ENCODE measurements around the gene CIAO3. TPM values are rescaled to one million over a fixed set of nuclear protein-coding genes. Genes with fewer than 3 reads are reported as not detected.
A peak's percentile ranks its signal among the peaks of the same experiment; 100 is the strongest.

The CIAO3 gene
- total and polyA plus RNA-seq, 10 of the 15 experiments (the other 5 are each of a cell fraction or from before 2014, with no cell fraction given), result 1.4 to 37.5 (median 30.8) TPM

- TF ChIP-seq NR2C2 (IDR thresholded peaks at IDR 0.05; ENCODE audit: borderline replicate concordance, control insufficient read depth, insufficient read length, low read depth), result no peak
- no peak for TF ChIP-seq SREBF1 (IDR thresholded peaks at IDR 0.05; ENCODE audit: low read length)
- 0 out of 2 replicates have a peak, but pooled peaks have one; percentile 13 for TF ChIP-seq TARDBP (IDR thresholded peaks at IDR 0.05; ENCODE audit: borderline replicate concordance)
- TF ChIP-seq BCL3 (IDR thresholded peaks at IDR 0.05; ENCODE audit: borderline replicate concordance, insufficient read depth, low read depth, low read length, poor library complexity, severe bottlenecking), result peak; percentile 88
- TF ChIP-seq PBX3 (IDR thresholded peaks at IDR 0.05; ENCODE audit: insufficient replicate concordance, low read depth, low read length), result no peak
- no peak for TF ChIP-seq CHD4 (IDR thresholded peaks at IDR 0.05)
- TF ChIP-seq EED (IDR thresholded peaks at IDR 0.05; ENCODE audit: low read depth), result no peak
- no peak for TF ChIP-seq TCF7 (IDR thresholded peaks at IDR 0.05; ENCODE audit: borderline replicate concordance)
- no peak for TF ChIP-seq SREBF2 (IDR thresholded peaks at IDR 0.05; ENCODE audit: low read length)
- TF ChIP-seq MEF2B (IDR thresholded peaks at IDR 0.05; ENCODE audit: partially characterized antibody, poor library complexity, severe bottlenecking), result peak; percentile 68
- TF ChIP-seq YBX1 (IDR thresholded peaks at IDR 0.05), result no peak
- no peak for TF ChIP-seq FOS (IDR thresholded peaks at IDR 0.05; ENCODE audit: borderline replicate concordance, extremely low read depth, insufficient read length)
- TF ChIP-seq ATF2 (IDR thresholded peaks at IDR 0.05; ENCODE audit: low read length), result no peak; the same call in 1 of the 2 replicates
- TF ChIP-seq PAX5 (IDR thresholded peaks at IDR 0.05; ENCODE audit: borderline replicate concordance, low read depth, low read length), result peak; percentile 71; the same call in 1 of the 2 replicates
- TF ChIP-seq MYB (IDR thresholded peaks at IDR 0.05; ENCODE audit: borderline replicate concordance, low read depth, low read length), result no peak
- TF ChIP-seq WRNIP1 (IDR thresholded peaks at IDR 0.05; ENCODE audit: borderline replicate concordance, low read depth, low read length), result no peak
- no peak for TF ChIP-seq SMC3 (IDR thresholded peaks at IDR 0.05; ENCODE audit: borderline replicate concordance, low read length)
- TF ChIP-seq KAT2A (conservative IDR thresholded peaks at IDR 0.05; ENCODE audit: control insufficient read depth, low read depth, low read length), result no peak
- TF ChIP-seq RBBP5 (conservative IDR thresholded peaks at IDR 0.05), result no peak
- no peak for TF ChIP-seq ZNF217 (IDR thresholded peaks at IDR 0.05)
- TF ChIP-seq MXI1 (IDR thresholded peaks at IDR 0.05; ENCODE audit: low read depth, low read length), result peak; percentile 96
- TF ChIP-seq CEBPB (IDR thresholded peaks at IDR 0.05; ENCODE audit: borderline replicate concordance in 1 of 2, low read depth in 2 of 2, low read length in 2 of 2), result no peak
- TF ChIP-seq ZSCAN29 (IDR thresholded peaks at IDR 0.05), result 0 out of 2 replicates have a peak, but pooled peaks have one; percentile 20
- peak; percentile 96 for TF ChIP-seq YY1 (IDR thresholded peaks at IDR 0.05; ENCODE audit: low read depth, low read length)
- TF ChIP-seq ESRRA (IDR thresholded peaks at IDR 0.05; ENCODE audit: low read length), result no peak
- TF ChIP-seq ELK1 (IDR thresholded peaks at IDR 0.05; ENCODE audit: low read depth, low read length), result peak; percentile 75; the same call in 1 of the 2 replicates
- TF ChIP-seq TAF1 (IDR thresholded peaks at IDR 0.05; ENCODE audit: borderline replicate concordance, low read depth, low read length), result peak; percentile 90
Measured at GRCh38 chr16:684071-684794, 56.6 kb downstream of the CIAO3 start, which contains the start of gene JMJD8 (continued).

Measured in GM12878 (cell line).